Stimulated activated CD4-positive, alpha-beta T cell treated with anti-CD3 and anti-CD28 coated beads, Interleukin-4, amount 100 ng/mL, for 1 hour (primary cell): ENCODE measurements around the gene PPP6R1.
"Not testable (repeated sequence)": the region's sequence is repeated elsewhere in the genome, so short reads cannot be mapped to it uniquely, and the experiment has no call there.

Source experiments
- DNase-seq: peaks from one replicate; pipeline ENCODE4 v3.0.0-alpha.2; 2020

The PPP6R1 gene

DNA sequence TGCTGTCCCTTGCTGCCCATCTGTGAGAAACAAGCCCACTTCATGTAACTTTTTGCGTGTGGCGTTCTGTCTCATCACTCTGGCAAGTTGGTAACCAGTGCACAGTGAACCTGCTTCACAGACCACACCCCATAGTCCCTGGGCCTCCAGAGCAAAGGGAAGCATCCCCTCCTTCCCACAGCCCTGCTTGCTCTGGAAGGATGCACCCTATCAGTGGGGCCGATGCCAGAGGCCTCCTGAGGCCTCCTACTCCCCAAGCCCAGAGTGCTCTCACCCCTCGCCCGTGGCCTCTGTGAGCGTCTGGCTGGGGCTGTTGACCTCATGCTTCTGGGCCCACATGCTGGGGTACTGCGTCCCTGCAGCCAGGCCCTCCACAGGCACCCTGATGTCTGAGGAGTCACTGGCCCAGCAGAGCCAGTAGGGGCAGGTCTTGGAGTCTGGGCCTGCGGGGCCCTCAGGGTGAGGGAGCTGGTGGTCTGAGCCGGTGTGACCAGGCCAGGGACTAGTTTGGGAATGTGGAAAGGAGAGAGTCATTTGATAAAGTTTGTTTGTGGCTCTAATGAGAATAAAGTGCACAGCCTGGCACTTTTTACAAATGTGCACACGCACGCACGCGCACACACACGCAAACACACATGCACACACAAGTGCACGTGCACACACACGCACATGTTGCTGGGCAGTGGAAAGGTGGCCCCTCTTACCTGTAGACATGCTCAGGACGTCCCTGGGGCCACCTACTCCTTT is 35.4 kb downstream of the PPP6R1 start:
- DNase-seq, result no peak

DNA sequence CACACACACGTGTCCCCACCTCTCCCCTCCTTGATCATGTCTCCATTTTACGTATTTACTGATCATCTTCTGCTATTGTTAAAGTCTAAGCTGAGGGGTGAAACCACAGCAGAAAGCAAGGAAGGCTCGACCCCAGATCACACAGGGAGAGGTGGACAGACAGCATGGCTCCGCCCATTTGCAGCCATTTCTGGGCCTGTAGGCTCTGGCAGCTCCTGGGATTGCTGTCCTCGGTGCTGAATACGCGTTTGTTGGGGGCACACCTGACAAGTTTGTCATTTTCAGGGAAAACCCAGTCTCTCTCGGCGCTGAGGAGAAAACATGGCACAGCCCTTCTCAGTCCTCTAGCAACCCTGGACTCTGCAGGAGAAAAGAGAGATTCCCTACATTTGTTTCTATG is 38.3 kb downstream of the PPP6R1 start:
- no peak for DNase-seq

DNA sequence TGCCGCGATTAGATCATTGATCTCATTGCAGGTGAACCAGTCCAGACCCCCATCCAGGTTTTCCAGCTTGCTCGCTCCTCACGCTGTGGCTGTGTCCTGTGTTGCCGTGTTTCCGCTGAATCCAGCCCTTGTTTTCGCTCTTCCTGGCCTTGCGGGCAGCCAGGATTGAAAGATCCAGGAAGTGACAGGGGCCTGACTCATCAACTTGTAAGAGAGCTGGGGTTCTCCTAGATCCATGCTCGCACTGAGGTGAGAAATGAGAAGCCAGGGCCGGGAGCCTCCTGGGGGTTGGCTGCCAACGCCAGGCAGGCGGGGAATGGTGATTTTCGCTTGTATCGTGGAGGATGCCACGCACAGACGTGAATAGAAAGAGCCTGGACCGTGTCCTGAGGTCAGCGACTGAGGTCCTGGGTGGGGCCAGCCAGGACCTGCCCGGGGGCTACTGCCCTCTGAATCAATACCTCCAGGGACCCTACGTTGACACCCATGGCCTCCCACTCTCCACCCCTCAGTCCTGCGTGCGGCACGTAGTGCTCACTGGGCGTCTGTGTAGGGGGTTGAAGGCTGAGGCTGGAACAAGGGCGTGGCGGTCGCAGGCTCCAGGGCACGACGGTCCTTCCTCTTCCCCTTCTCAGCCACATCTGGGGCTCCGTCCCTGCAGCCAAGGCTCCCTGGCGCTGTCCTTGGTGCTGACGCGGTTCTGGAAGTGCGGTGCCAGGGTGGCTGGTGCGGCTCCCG is 42.2 kb downstream of the PPP6R1 start:
- peak; percentile 51 for DNase-seq

DNA sequence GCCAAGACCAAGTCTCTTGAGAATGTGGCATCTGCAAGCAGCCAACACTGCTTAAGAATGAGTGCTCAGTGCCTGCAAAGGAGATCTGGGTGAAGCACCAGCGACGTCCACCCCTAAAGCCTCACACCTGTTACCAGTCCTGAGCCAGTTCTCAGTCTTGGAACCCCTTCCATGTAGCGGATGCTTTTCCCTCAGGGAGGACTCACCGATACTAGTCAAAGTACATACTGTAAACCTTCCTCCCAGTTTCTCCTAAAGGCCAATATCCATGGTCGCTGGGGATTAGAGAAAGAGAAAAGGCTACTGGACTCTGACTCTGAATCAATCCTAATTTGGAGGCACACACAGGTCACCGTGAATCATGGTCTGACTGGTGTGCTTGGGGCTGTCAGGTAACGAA is 45.3 kb downstream of the PPP6R1 start:
- DNase-seq, result no peak

DNA sequence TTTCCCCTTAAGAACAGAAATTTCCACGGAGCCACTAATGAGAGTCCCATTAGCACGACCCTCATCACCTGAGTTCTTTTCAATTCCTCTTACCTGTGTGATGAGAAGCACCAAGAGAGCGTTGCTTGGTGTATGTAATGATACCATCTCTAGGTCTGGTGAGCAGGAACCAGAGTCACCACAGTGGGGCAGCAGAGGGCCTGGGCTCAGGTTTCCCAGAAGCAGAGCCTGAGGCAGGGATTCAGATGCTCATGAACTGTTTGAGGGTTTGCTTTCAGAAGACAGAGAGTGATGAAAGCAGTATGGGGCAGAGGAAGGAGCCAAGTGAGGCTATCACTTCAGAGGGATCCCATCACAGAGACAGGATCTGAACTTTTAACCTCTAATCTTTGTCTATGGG is 46.4 kb downstream of the PPP6R1 start:
- DNase-seq, result peak; percentile 52

DNA sequence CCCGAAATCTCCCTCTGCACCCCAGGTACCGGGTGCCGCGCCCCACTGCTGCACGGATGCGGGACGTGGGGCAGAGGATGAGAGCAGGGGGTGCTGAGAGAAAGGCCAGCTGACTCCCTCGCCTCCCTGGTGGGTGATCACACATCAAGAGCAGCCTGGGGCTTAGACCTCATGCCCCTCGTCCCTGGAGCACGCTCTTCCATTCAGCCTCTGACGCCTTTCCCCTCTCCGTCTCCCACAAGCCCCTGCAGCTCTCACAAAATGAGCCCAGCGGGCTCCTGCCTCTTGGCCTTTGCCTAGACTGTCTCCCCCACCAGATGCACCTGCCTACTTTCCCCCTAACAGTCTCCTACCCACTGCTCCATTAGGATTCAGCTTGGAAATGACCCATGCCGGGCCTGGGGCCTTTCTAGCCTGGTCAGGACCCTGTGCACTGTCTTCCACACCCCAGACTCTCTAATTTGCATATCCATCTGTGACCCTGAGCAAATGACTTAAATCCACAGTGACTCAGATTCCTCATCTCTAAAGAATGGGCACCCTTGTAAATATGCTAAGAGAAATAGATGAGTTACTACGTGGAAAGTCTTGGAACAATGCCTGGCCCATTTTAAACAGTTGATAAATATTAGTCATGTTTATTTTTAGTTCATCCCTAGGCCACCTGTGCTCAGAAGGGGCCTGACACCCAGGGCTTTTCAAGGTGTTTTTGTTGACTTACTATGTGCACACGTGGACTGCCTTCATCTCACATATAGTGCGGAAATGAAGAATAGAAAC is 48.9 kb downstream of the PPP6R1 start:
- no peak for DNase-seq

DNA sequence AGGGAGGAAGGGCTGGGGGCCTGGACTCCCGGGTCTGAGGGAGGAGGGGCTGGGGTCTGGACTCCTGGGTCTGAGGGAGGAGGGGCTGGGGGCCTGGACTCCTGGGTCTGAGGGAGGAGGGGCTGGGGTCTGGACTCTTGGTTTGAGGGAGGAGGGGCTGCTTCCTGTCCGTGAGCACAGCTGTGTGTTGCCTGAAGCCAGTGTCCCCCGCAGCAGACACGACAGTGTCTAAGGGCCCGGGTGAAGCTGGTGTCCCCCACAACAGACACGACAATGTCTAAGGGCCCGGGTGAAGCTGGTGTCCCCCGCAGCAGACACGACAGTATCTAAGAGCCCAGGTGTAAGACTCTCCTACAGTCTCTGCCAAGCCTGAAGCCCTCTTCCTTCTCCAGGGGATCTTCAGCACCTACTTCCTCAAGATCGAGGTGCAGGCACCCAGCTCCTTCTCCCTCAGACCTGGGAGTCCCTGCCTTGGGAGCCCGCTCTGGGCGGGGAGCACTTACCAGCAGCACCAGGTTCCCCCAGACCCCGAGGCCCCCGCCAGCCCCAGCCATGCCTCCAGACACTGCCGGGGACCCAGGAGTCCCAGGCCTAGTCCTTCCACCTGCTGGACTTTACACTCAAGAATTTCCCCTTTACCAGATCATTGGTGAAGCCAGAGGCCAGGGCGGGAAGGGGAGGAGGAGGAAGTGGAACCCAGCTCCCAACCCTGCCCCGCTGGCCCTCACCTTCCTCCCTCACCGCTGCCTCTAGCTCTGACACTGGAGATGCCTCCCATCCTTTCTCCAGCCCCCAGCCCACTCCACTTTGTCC is 49.7 kb downstream of the PPP6R1 start, which contains the start of gene PTPRH:
Gene PTPRH, minus strand, starts transcription at position 622 of the 813 bp plus-strand sequence. Its CDS starts 68 bp downstream, at position 554.
- DNase-seq, result no peak

DNA sequence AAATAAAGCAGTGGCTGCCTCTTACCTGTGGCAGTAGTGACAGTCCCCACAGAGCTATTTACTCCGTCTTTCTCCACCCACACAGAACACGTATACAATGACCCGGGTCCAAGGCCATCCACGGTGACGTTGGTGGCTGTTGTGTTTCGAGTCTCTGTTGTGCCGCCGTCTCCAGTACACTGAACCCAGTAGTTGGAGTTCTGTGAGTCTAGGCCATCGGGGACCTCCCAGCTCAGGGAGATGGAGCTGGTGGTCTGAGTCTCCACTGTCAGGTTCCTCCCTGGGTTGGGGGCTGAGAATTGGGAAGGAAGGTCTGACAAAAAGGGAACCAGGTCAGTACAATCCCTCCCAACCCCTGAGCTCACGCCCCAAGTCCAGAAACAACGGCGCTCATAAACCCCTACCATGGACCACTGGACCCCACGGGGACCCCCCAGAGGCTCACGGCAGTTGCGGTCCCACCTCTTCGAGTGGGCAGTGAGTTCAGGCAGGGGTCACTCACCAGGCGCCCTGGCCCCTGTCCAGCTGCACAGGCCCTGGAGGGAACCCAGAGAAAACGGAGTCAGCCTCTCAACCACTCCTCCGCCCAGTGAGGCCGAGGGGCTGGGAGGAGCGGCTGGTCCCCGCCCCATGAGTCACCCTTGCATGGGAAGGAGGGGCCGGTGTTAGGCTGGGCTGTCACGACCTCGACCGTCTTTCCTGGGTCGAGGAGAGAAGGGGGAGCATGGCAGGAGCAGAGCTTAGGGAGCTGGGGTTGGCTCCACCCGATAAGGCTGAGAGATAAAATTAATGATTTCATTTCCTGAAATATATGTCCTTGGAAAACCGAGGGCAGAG is 51.9 kb downstream of the PPP6R1 start:
- peak; percentile 54 for DNase-seq

DNA sequence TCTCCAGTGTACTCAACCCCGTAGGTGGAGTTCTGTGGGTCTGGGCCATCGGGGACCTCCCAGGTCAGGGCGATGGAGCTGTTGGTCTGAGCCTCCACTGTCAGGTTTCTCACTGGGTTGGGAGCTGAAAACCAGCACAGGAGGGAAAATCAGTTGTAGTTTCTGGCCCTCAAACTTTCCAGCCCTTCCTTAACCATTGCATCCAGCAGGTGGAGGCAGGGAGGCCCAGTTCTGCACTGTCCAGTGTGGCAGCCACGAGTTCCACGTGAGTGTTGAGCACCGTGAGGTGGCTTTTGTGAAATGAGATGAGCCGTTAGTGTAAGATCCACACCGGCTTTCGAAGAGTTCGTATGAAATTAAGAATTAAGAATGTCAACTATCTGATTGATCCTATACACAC is 56.6 kb downstream of the PPP6R1 start:
- DNase-seq, result not testable (repeated sequence)

DNA sequence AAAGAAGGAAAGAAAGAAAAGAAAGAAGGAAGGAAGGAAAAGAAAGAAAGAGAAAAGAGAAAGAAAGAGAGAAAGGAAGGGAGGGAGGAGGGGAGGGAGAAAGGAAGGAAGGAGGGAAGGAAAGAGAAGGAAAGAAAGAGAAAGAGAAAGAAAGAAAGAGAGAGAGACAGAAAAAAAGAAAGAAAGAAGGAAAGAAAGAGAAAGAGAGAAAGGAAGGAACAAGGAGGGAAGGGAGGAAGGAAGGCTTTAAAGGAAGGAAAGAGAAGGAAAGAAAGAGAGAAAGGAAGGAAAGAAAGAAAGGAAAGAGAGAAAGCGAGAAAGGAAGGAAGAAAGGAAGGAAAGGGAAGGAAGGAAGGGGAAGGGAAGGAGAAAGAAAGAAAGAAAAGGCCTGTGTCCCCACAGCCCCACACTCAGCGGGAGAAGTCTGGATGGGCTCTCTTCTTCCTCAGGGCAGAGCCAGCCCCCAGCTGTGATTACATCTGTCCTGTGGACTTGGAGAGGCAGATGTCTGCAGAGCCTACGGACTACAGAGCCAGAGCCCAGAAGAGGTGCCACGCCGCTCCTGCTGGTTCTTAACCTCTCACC is 59.1 kb downstream of the PPP6R1 start:
- DNase-seq, result no peak

DNA sequence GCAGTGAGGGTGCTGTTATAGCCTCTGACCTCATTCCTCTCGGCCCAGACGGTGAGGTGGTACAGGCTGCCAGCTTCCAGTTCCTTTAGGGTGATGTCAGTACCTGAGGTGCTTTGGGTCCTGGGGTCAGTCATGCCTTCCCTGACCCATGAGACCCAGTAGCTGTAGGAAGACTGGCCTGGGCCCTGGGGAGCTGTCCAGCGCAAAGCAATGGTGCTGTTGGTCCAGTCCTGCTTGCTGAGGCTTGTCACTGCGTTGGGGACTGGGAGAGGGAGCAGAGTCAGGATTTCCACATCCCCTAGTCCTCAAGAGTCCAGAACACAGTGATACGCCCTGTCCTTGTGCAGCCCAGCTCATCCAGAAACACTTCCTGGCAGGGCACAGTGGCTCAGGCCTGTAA is 60.2 kb downstream of the PPP6R1 start:
- no peak for DNase-seq

DNA sequence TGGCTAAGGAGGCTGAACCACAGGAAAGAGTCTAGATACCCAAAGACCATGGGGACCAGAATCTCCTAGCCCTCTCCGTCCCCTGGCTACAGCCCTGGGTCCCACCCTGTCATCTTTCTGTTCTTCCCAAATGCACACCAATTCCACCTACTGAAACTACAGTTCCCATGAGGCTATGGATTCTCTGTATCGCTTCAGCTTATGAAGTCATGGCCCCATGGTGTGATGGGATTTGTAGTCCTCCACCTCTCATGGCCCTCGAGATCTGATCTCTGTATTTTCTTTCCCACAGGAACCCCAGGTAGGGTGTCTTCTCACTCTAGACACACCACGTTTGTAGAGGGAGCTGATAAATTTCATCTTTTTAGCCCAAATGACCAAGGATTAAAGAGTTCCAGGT is 61.3 kb downstream of the PPP6R1 start:
- DNase-seq, result no peak

DNA sequence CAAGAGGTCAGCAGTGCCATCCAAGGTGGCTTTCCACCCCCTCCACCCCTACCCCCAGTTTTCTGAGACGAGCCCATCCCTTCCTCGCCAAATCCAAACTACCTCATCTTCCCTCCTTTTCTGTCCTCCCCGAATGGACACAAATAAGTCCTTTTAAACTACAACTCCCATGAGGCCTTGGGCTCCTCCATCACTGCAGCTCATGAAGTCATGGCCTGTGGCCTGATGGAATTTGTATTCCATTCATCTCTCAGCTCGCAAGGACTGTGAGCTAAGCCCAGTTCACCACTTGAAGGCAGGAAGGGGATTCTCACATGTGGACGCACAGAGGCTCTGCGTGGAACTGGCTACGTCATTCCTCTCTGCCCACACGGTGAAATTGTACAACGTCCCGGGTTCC is 62.0 kb downstream of the PPP6R1 start:
- DNase-seq, result no peak

DNA sequence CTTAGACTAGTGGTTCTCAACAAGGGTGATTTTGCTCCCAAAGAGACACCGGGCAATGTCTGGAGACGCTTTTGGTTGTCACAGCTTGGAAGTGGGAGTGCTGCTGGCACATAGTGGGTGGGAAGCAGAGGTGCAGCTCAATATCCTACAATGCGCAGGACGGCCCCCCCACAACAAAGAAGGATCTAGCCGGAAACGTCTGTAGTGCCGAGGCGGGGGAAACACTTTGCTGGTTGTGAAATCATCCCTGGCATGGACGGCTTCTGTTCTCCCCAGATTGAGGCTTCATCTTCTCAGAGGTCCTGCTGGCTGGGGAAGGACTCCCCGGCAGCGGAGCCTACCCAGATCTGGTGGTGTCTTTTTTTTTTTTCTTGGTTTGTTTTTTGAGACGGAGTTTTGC is 65.3 kb downstream of the PPP6R1 start:
- no peak for DNase-seq

DNA sequence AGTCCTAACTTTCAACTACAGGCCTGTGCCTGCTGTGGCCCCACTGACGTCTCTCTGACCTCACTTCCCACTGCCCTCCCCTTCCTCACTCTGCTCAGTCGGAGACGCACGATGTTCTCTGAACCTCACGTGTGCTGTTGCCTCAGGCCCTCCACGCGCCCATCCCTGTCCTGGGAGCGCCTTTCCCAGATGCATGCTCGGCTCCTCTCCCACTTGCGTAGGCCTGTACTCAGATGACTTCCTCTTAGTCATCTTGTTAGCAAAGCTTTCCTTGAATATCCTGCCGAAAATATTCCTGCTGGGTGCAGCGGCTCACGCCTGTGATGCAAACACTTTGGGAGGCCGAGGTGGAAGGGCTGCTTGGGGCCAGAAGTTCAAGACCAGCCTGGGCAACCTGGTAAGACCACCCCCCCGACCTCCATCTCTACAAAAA is 69.4 kb downstream of the PPP6R1 start:
- DNase-seq, result no peak

DNA sequence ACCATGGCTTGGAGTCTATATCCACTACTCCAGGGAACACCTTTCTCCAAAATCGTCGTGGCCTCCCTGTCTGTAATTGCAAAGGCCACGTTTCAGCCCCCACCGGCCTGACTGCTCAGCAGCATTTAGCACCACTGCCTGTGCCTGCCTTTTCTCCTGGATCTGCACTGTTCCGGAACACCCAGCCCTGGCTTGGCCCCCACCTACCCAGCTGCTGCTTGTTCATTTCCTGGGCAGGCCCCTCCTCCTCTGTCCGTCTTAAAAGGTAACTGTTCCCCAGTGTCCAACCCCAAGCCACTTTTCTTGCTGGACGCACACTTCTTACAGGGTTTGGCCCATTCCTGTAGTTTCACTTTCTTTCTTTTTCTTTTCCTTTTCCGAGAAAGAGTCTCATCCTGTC is 70.2 kb downstream of the PPP6R1 start:
- DNase-seq, result no peak

DNA sequence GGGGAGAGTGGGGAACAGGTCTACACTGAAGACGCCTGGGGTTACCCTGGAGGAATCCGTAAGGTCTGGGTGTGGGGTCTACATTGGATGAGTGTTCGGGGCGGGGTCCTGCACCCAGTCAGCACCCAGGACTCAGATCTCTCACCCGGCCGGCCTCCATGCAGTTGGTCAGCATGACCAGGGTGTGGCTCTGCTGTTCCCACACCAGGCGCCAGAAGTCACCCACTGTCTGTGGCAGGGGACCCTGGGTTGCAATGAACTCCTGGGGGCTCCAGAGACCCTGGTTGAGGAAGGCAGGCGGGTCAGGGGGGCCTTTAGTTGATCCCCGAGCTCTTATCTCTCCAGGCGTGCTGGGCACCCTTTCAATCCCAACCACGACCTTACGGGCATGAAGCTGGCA is 72.7 kb downstream of the PPP6R1 start:
- DNase-seq, result no peak

DNA sequence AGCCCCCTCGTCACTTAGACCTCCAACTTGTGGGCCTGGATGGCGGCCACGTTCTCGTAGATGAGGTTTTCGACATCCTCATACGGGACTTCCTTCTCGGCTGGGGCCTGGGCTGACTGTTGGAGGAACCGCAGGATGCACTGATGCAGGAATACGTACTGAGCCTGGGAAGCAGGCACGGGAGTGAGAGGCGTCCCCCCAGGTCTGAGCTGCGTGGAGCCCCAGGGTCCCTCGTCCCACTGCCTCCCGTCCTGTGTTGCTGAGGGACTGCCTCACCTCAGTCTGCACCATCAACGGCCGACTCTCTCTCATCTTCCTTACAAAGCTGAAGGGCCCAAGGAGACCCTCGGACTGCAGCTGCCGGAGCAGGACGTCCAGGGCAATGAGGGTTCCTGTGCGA is 77.1 kb downstream of the PPP6R1 start:
- DNase-seq, result no peak
